ENCODE measurements around the gene RNU7-1. TPM values are rescaled to one million over a fixed set of nuclear protein-coding genes. Genes with fewer than 3 reads are reported as not detected.

RNU7-1 gene
- total RNA-seq, 1 donor from 2014 or later = not detected

DNA sequence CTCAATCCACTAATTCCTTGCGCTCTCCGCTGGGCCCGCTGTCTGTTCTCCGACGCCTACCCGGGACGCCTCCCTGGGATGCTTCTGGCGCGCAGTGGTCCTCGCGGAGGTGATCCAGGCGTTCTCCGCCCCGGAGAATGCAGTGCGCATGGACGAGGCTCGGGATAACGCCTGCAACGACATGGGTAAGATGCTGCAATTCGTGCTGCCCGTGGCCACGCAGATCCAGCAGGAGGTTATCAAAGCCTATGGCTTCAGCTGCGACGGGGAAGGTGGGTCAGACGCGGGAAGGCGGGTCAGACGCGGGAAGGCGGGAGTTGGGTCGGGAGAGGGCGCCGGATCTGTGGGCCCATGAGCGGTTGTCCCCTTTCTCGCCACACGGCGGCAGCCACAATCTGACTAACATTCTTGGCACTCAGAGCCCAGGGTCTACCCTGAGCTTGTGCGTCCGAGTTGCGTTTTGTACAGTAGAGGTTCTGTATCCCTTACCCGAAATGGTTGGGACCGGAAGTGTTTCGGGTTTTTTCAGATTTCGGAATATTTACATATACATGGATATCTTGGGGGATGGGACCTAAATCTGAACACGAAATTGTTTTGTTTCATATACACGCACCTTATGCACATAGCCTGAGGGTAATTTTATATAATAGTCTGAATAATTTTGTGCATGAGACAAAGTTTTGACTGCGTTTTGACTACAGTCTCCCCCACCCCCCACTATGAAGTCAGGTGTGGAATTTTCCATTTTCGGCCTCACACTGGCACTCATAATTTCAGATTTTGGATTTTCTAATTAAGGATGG lies 968 bp downstream of the RNU7-1 start:
- TF ChIP-seq, protein P1, sequence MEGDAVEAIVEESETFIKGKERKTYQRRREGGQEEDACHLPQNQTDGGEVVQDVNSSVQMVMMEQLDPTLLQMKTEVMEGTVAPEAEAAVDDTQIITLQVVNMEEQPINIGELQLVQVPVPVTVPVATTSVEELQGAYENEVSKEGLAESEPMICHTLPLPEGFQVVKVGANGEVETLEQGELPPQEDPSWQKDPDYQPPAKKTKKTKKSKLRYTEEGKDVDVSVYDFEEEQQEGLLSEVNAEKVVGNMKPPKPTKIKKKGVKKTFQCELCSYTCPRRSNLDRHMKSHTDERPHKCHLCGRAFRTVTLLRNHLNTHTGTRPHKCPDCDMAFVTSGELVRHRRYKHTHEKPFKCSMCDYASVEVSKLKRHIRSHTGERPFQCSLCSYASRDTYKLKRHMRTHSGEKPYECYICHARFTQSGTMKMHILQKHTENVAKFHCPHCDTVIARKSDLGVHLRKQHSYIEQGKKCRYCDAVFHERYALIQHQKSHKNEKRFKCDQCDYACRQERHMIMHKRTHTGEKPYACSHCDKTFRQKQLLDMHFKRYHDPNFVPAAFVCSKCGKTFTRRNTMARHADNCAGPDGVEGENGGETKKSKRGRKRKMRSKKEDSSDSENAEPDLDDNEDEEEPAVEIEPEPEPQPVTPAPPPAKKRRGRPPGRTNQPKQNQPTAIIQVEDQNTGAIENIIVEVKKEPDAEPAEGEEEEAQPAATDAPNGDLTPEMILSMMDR (IDR thresholded peaks at IDR 0.05; ENCODE audit: insufficient read depth, low read length, severe bottlenecking) = peak; percentile 89
- FAIRE-seq (no peak), DNase-seq (ENCODE audit: low read depth) (peak; percentile 83)
- Histone ChIP-seq H3K4me3 (ENCODE audit: low read depth, low read length) (peak overlapping the region; percentile 65), H3K36me3 (ENCODE audit: control insufficient read depth, insufficient read depth, low read length) (peaks cover 8% of the 10 kb centered on the region), H3K27me3 (ENCODE audit: control insufficient read depth, insufficient read depth, low read length) (no peaks in the 10 kb centered on the region)

DNA sequence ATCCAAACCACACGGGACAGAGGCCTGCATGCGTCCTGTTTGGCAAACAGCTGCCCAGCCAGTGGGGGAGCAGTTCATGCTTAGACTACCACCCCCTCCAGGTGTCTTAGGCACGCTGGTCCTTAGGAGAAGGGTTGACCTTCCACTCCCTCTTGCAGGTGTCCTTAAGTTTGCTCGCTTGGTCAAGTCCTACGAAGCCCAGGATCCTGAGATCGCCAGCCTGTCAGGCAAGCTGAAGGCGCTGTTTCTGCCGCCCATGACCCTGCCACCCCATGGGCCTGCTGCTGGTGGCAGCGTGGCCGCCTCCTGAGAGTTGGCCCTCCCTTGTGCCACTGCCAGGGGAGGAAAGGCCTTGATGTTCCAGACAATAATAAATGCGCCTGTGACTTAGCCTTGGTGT lies 2.0 kb downstream of the RNU7-1 start:
- Histone ChIP-seq H3K4me3 (ENCODE audit: low read depth, low read length) (no peak overlapping the region), H3K27me3 (ENCODE audit: control insufficient read depth, insufficient read depth, low read length) (no peaks in the 10 kb centered on the region), H3K36me3 (ENCODE audit: control insufficient read depth, insufficient read depth, low read length) (peaks cover 6% of the 10 kb centered on the region)
- TF ChIP-seq, protein P1 (IDR thresholded peaks at IDR 0.05; ENCODE audit: insufficient read depth, low read length, severe bottlenecking) = no peak
- FAIRE-seq (no peak), DNase-seq (ENCODE audit: low read depth) (no peak)

DNA sequence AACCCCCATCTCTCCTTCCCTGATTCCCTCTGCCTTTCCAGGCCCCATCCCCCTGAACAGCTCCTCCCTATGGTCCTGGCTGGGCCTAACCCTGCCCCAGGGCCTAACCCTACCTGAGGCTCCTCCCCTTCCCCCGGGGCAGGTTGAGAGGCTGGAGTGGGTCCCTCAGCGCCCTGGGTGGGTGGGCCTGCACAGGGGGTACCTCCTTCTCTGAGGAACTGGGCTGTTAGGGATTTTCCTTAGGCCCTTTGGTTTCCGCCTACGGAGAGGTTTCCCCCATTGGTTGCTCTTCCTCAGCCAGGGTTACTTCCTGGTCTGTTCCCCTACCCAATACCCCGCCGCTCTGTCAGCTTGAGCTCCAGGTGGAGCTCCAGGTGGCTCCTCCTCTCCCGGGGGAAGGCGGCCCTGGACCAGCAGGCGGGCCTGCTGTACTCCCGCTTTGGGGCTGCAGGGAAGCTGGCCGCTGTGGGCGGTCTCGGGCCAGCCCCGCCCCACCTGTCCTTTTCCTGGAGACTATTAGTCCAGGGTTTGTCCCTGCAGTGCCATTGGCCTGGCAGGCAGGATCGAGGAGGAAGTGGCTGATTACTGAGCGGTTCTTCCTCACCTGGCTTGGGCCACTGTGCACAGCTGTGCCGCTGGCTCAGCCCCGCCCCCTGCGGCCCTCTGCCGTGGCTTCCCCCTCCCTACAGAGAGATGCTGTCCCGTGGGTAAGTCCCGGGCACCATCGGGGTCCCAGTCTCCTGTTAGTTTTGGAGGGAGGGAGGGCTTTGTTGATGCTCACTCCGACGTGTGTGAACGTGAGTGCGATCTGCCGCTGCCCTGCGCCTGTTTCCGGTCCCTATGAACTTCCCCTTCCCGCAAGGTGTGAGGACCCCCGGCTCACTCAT lies 2.7 kb downstream of the RNU7-1 start:
- Histone ChIP-seq H3K27me3 (ENCODE audit: control insufficient read depth, insufficient read depth, low read length) (no peaks in the 10 kb centered on the region), H3K36me3 (ENCODE audit: control insufficient read depth, insufficient read depth, low read length) (peaks cover 2% of the 10 kb centered on the region), H3K4me3 (ENCODE audit: low read depth, low read length) (peak overlapping the region; percentile 55)
- DNase-seq (ENCODE audit: low read depth) (peak; percentile 96), FAIRE-seq (peak; percentile 60)
- TF ChIP-seq, protein P1 (IDR thresholded peaks at IDR 0.05; ENCODE audit: insufficient read depth, low read length, severe bottlenecking) = no peak

DNA sequence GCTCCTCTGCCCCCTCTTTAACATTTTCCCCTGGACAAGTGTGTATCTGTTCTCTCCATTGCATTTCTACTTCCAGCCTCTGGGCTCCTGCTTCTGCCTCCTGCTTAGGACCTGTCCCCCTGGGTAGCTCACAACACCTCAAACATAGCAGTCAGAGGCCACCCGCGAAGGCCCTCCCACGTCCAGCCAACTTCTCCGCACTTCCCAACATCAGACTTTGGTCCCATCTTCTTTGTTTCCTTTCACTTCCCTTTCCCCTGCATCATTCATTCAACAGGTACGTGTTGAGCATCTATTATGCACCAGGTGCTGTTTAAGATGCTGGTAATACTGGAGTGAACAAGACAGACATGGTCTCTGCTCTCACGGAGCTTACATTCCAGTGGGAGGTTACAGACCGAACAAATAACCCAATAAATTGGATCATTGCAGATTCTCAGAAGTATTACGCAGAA lies 3.3 kb downstream of the RNU7-1 start:
- FAIRE-seq = no peak
- peak overlapping the region; percentile 55 for H3K4me3 ChIP-seq (ENCODE audit: low read depth, low read length)
- no peak for DNase-seq (ENCODE audit: low read depth)
- H3K27me3 ChIP-seq (ENCODE audit: control insufficient read depth, insufficient read depth, low read length) = no peaks in the 10 kb centered on the region
- peaks cover 2% of the 10 kb centered on the region for H3K36me3 ChIP-seq (ENCODE audit: control insufficient read depth, insufficient read depth, low read length)
- TF ChIP-seq, protein P1 (IDR thresholded peaks at IDR 0.05; ENCODE audit: insufficient read depth, low read length, severe bottlenecking) = no peak

DNA sequence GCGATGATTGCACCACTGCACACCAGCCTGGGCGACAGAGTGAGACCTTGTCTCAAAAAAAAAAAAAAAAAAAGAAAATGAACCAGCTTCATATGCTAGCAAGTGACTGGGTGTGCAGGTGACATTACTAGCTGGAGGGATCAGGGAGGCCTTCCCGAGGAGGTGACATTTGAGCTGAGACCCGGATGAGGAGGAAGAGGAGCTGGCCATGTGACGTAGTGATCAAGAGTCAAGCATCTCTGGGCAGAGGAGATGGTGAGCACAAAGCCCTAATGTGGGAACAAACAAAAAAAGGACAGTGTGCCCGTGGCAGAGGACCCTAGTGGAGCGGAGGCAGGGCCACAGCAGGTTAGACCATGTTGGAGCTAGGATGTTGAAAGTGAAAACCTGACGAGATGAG lies 4.0 kb downstream of the RNU7-1 start:
- no peak for DNase-seq (ENCODE audit: low read depth)
- FAIRE-seq = no peak
- H3K36me3 ChIP-seq (ENCODE audit: control insufficient read depth, insufficient read depth, low read length) = peaks cover 2% of the 10 kb centered on the region
- H3K4me3 ChIP-seq (ENCODE audit: low read depth, low read length) = no peak overlapping the region
- no peaks in the 10 kb centered on the region for H3K27me3 ChIP-seq (ENCODE audit: control insufficient read depth, insufficient read depth, low read length)
- TF ChIP-seq, protein P1 (IDR thresholded peaks at IDR 0.05; ENCODE audit: insufficient read depth, low read length, severe bottlenecking) = no peak

Measured in bronchial epithelial cell (primary cell).